ENCODE data around the gene LRRC25.
"Not testable (repeated sequence)": the region's sequence is repeated elsewhere in the genome, so short reads cannot be mapped to it uniquely, and the experiment has no call there.

Gene LRRC25

DNA sequence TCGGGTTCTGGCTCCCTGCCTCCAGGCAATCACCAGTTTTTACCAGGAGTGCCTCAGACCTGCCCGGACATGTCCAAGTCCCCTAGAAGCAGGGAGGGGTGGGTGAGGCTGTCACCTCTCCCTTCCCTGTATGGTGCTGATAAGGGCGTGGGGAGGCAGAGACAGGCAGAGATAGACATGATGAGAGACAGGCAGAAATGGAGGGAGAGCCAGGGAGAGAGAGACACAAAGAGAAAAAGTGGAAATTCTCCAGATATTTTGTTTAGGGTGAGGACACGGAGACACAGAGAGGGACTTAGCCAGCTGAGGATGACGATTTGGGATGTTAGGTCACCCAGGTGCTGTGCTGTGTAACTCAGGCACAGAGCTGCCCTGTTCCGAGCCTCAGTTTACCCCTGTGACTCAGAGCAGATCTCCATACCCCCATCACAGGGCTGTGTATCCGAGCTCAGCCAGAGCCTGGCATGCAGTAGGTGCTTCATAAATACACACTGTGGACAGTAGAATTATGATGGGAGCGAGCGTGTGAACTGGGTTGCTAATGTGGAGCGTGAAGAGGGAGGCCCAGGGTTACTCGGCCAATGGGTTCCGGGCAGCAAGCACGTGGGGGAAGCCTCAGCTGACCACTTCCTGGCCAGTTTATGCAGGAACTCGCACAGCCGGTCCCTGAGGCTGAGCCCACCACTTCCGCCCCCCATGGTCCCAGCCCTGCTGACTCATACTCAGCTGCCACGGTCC is 23.4 kb downstream of the LRRC25 start:
- DNase-seq: peak; percentile 85

GRCh38 chr19:18373407-18373891 is 24.0 kb downstream of the LRRC25 start:
- no peak for DNase-seq

GRCh38 chr19:18368504-18369222 is 28.8 kb downstream of the LRRC25 start:
- DNase-seq: no peak

DNA sequence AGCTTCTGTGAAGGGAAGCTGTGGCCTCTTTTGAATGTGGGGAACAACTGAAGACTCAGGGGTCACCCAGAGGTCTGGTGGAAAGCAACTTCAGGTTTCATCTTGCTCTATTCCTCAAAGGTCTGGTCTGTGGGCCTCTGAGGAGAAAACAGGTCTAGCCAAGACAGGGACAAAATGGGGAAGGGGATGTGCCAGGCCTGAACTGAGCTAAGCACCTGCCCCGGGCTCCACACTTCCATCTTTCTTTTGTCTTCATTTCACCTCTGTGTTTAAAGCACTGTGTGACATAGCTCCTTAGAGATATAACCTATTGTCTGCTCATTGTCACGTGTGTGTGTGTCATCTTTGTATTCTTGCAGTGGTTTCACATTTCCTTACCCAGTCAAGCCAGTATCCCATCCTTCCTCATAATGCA is 31.4 kb downstream of the LRRC25 start:
- DNase-seq: no peak

DNA sequence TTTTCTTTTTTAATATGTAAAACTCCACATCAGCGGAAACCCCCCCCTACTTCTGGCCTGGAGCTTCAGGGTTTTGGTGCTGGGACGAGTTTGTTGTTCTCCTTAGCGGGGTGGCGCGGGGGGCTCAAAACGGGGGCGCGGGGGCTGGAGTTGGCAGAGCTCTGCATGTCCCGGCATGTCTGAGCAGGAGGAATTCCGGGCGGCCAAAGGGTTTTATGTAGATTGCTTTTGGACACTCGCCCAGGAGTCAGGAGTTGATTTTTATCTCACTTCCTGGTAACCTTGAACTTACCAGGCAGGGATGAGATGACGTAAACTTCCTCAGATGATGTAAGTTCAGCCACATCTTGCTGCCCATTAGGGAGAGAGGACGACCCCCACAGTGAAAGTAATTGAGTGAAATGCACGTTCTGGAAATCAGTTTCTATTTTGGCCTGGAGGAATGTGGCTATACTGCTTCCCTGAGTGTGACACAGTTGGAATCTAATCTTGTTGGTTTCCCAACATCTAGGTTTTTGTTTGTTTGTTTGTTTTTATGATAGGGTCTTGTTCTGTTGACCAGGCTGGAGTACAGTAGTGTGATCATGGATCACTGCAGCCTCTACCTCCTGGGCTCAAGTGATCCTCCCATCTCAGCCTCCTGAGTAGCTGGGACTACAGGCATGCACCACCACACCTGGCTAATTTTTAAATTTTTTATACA is 32.4 kb downstream of the LRRC25 start:
- DNase-seq: peak; percentile 12

- DNase-seq: not testable (repeated sequence)
Observed at GRCh38 chr19:18364277-18364825, 33.1 kb downstream of the LRRC25 start.

DNA sequence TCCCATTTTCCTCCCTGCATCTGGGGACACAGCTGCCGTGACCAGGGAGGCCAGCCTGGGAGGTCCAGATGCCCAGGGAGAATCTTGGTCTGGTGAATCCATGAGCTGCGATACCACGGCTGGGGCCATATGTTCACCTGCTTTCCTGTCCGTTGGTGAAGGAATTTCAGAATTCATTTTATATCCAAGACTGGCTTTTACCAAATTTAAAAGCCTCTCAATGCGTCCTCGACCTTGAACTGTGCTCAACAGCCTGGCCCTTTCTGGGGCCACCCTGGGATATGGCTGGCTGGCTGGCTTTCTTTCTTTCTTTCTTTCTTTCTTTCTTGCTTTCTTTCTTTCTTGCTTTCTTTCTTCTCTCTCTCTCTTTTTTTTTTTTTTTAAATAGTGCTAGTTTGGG is 33.6 kb downstream of the LRRC25 start:
- no peak for DNase-seq

DNA sequence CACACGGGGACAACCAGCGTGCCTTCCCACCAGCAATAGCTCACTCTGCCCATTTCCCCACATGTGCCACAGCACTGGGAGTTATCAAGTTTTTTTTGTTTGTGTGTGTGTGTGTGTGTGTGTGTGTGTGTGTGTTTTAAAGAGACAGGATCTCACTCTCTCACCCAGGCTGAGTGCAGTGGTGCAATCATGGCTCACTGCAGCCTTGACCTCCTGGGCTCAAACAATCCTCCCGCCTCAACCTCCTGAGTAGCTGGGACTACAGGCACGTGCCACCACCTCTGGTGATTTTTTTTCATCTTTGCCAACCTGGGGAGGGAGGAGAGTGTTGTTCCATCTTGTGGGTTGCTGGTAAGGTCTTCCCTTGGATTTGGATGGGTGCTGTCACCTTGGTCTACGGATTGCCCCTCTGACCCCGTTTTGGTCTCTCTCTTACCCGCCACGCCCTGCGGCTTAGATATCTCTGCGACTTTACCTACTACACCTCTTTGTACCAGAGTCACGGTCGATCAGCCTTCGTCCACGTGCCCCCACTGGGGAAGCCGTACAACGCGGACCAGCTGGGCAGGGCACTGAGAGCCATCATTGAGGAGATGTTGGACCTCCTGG is 34.4 kb downstream of the LRRC25 start:
- DNase-seq: no peak

GRCh38 chr19:18361646-18362045 is 35.8 kb downstream of the LRRC25 start:
- DNase-seq: no peak

- DNase-seq: no peak
Observed at GRCh38 chr19:18357041-18357440, 40.4 kb downstream of the LRRC25 start.

DNA sequence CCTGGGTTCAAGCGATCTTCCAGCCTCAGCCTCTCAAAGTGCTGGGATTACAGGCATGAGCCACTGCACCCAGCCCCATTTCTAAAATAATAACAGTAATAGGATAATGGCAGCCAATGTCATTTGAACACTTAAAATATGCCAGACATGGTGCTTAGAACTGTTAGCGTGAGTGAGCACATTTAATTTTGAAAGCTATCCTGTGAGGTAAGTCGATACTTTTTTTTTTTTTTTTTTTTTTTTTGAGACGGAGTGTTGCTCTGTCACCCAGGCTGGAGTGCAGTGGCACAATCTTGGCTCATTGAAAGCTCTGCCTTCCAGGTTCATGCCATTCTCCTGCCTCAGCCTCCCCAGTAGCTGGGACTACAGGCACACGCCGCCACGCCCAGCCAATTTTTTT is 42.7 kb downstream of the LRRC25 start:
- not testable (repeated sequence) for DNase-seq

DNA sequence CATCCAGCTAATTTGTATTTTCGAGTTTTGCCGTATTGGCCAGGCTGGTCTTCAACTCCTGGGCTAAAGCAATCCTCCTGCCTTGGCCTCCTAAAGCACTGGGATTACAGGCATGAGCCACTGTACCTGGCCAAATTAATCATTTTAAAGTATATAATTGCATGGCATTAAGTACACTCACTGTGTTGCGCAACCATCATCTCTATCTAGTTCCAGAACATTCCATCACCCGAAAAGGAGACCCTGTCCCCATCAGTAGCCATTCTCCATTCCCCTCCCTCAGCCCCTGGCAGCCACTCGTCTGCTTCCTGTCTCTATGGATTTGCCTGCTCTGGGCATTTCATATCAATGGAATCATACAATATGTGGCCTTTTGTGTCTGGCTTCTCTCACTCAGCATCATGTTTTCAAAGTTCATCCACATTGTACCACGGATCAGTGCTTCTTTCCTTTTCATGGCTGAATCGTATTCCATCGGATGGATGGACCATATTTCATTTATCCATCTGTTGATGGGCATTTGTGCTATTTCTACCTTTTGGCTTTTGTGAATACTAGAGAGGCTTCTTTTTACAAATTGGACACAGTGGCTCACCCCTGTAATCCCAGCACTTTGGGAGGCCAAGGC is 43.9 kb downstream of the LRRC25 start:
- no peak for DNase-seq

DNA sequence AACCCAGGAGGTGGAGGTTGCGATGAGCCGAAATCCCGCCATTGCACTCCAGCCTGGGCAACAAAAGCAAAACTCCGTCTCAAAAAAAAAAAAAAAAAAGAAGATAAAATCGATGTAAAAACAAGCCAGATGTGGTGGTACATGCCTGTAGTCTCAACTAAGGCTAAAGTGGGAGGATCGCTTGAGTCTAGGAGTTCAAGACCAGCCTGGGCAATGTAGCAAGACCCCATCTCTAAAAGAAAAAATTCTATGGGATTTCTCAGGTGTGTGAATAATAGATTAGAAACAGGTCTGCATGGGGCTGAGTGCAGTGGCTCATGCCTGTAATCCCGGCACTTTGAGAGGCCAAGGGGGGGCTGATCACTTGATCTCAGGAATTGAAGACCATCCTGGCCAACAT is 45.9 kb downstream of the LRRC25 start:
- no peak for DNase-seq

GRCh38 chr19:18350490-18350889 is 46.9 kb downstream of the LRRC25 start:
- no peak for DNase-seq

GRCh38 chr19:18349524-18350128 is 47.8 kb downstream of the LRRC25 start:
- peak; percentile 20 for DNase-seq

DNA sequence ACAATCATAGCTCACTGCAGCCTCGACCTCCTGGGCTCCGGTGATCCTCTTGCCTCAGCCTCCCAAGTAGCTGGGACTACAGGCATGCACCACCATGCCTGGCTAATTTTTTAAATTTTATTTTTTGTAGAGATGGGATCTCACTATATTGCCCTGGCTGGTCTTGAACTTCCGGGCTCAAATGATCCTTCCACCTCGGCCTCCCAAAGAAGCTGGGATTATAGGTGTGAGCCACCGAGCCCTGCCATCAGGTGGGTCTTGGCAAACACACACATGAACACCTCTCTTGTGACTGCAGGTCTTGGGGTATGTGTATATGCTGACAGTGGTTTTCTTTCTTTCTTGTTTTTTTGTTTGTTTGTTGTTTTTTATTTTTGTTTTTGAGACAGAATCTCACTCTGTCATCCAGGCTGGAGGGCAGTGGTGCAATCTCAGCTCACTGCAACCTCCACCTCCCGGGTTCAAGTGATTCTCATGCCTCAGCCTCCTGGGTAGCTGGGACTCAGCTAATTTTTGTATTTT is 48.5 kb downstream of the LRRC25 start:
- DNase-seq: not testable (repeated sequence)

DNA sequence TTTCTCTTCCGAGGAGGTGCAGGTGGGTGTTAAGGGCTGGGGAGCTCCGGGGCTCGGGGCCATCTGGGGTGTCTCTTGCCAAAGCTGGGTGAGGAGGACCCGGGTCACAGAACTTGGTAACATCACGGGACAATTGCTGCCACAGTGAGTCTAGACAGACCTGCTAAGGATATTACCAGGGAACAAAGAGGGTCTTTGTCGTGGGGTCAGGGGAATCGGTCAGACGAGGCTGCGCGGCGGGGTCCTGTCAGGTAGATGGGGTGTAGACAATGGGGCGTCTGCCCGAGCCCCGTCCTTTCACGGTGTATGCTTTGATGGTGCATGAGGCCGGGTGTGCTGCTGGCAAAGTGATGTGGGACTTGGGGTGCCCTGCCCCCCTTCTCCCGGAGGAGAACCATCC is 49.3 kb downstream of the LRRC25 start:
- DNase-seq: no peak

GRCh38 chr19:18346091-18346490 is 51.3 kb downstream of the LRRC25 start:
- DNase-seq: no peak

DNA sequence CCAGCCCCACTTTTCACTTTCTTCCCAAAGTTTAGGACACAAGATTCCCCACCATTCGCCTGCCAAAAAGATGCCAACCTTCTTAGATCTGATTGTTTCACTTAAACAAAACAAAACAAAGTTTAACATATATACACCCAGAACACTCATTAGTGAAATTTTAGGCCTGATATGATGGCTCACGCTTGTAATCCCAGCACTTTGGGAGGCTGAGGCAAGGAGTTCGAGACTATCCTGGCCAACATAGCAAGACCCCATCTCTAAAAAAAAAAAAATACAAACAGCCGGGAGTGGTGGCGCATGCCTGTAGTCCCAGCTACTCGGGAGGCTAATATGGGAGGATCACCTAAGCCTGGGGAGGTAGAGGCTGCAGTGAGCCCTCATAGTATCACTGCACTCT is 52.1 kb downstream of the LRRC25 start:
- DNase-seq: no peak

DNA sequence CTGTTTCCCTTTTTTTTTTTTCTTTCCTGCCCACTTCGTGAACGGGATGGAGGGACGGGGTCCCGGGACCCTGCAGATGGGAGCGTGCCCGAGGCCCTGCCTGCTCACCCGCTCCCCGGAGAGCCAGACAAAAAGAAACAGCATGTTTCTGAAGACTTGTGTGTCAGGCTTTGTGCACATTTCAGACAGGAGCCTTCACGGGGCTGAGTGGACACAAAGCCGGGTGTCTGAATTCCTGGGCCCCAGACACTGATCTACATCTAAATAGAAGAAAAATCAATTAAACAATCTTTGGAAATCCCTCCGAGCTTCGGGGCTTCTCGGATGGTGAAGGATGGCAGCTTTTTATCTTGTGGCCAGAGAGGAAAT is 52.9 kb downstream of the LRRC25 start:
- no peak for DNase-seq

GRCh38 chr19:18342090-18342632 is 55.3 kb downstream of the LRRC25 start:
- no peak for DNase-seq
